Esophagus (tissue), 2 donors: Measurements from ENCODE around the gene TTLL3. TPM values are rescaled to one million over a fixed set of nuclear protein-coding genes. Genes with fewer than 3 reads are reported as not detected.

Experiments used
- H3K27ac ChIP-seq, 2 donors: one replicate each; pipeline ENCODE4 v1.5.1; 2013; ENCODE audit warnings: low read depth in 2 of 2, mild to moderate bottlenecking in 2 of 2, inconsistent platforms in 1 of 2, low read length in 1 of 2, moderate library complexity in 1 of 2
- H3K27me3 ChIP-seq, 2 donors: one replicate each; pipeline ENCODE4 v1.6.1; 2013; ENCODE audit warnings: low read length in 2 of 2, control low read depth in 1 of 2, mild to moderate bottlenecking in 1 of 2; ENCODE audit not compliant: insufficient read depth in 2 of 2, control insufficient read depth in 1 of 2
- H3K36me3 ChIP-seq, 2 donors: one replicate each; pipeline ENCODE4 v1.6.1; 2013; ENCODE audit warnings: low read length in 1 of 2; ENCODE audit not compliant: control insufficient read depth in 2 of 2, insufficient read depth in 2 of 2
- H3K4me1 ChIP-seq, 2 donors: one replicate each; pipeline ENCODE4 v1.6.1; 2013; ENCODE audit warnings: low read length in 1 of 2; ENCODE audit not compliant: control insufficient read depth in 2 of 2, insufficient read depth in 2 of 2
- H3K4me3 ChIP-seq, 2 donors: one replicate each; pipeline ENCODE4 v1.5.1; 2013; ENCODE audit warnings: low read length in 2 of 2, mild to moderate bottlenecking in 2 of 2, low read depth in 1 of 2, moderate library complexity in 1 of 2
- H3K9me3 ChIP-seq, 2 donors: one replicate each; pipeline ENCODE4 v1.6.1; 2013; ENCODE audit warnings: mild to moderate bottlenecking in 2 of 2, low read depth in 1 of 2, low read length in 1 of 2, moderate library complexity in 1 of 2; ENCODE audit not compliant: control insufficient read depth in 2 of 2, insufficient read depth in 1 of 2
- WGBS, 2 donors: extraction: QIAGEN DNeasy Blood & Tissue Kit; methylation state at CpG; one replicate each; pipeline ENCODE4 v1.1.7; 2013; 5-methylcytosine and 5-hydroxymethylcytosine counted together
- polyA plus RNA-seq, 2 donors: library from polyadenylated mRNA; stranded (reverse); fragments of 200-250 nt; gene quantifications; one replicate each; pipeline ENCODE4 v1.2.3, GENCODE V29; 2013
- donor health status: healthy with polysubstance abuse.
- donor health status: Bipolar disorder and iron deficiency.

Gene TTLL3
- polyA plus RNA-seq, result 10 to 100 TPM; 14.5 to 31.2 TPM

- Histone ChIP-seq H3K36me3 (peaks cover 13 to 19% of the 10 kb centered on the region in 2 donors), H3K4me1 (peaks cover 3 to 6% of the 10 kb centered on the region in 2 donors), H3K27ac (peak within 1 kb of the TSS; percentile 76 to 91), H3K4me3 (peak within 1 kb of the TSS; percentile 52 to 60), H3K9me3 (no peaks in the 10 kb centered on the region), H3K27me3 (no peaks in the 10 kb centered on the region)
- 1% methylated on average over 43 to 76 of the region's 76 CpGs for WGBS, 2 donors
These were observed at the start of gene TTLL3 for GRCh38 chr3:9809615-9810432. TTLL3 (plus strand) TSS chr3:9810262; CDS start chr3:9810662, 400 bp downstream.

DNA sequence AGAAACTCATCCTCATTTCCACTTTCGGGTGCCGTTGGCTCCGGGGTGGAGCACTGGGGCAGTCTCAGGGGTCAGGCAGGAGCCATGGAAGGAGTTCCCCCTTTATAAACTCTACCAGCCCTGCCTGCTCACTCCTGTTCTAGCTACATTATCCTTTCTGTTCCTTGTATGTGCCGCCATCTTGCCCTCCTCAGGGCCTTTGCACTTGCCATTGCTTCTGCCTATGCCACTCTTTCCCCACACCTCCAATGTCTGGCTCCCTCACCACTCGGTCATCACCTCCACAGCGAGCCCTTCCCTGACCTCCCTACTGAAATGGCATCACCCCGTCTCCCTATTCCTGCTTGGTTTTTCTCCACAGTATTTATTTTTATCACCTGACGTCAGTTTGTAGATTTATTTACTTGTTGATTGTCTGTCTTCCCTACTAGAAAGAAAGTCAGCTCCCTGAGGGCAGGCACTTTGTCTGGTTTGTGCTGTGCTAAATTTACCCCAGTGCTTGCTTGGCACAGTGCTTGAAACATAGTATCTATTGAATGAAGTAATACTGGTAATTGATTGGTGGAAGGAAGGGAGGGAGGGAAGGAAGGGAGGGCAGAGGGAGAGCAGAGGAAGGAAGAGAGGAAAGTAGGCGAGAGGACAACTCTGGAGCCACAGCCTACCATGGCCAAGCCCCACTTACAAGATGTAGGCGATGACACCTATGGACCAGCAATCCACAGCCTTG lies 49.1 kb upstream of the TTLL3 start:
- Histone ChIP-seq H3K27ac (no peak overlapping the region), H3K4me1 (peaks cover 2 to 3% of the 10 kb centered on the region in 2 donors), H3K9me3 (no peaks in the 10 kb centered on the region), H3K4me3 (no peak overlapping the region), H3K27me3 (no peaks in the 10 kb centered on the region), H3K36me3 (peaks cover 3 to 28% of the 10 kb centered on the region in 2 donors)
- WGBS, 2 donors, result 96% methylated on average over 10 of the region's 10 CpGs

DNA sequence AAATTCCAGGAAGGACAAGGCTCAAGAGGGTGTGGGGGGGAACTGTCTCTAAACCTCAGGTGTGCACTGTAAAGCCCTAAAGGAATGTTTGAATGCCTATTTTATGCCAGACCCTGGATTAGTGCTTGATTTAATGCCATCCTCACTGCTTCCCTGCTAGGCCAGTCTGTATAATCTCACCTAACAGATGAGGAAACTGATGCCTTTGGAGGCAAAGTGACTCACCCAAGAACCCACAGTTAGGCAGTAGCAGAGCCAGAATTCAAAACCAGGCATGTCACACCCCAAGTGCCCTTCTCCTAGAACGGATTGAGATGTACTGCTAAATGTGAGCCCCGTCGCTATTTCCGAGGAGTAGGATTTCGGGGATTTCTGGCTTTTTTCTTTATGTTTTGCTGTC lies 48.1 kb upstream of the TTLL3 start:
- no peaks in the 10 kb centered on the region for H3K9me3 ChIP-seq
- no peak overlapping the region for H3K27ac ChIP-seq
- H3K27me3 ChIP-seq, result no peaks in the 10 kb centered on the region
- WGBS, 2 donors, result 88 to 91% methylated on average over 5 of the region's 5 CpGs
- H3K36me3 ChIP-seq, result peaks cover 3 to 21% of the 10 kb centered on the region in 2 donors
- H3K4me3 ChIP-seq, result no peak overlapping the region
- H3K4me1 ChIP-seq, result peaks cover 2 to 3% of the 10 kb centered on the region in 2 donors

DNA sequence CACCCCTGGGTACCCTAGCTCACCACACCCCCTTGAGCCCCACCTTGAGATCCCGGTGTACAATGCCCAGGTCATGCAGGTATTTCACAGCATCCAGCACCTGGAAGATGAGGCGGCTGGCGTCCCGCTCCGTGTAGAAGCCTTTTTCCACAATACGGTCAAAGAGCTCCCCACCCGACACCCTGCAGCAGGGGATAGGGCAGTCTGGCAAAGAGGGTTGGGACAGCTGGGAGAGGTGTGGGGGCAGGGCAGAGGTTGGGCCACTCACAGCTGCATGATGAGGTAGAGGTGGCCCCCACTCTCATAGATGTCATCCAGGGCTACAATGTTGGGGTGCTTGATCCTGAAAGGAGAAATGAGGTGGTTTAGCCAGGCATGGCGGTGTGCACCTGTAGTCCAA lies 47.2 kb upstream of the TTLL3 start:
- no peak overlapping the region for H3K4me3 ChIP-seq
- 89 to 90% methylated on average over 8 of the region's 8 CpGs for WGBS, 2 donors
- peaks cover 3 to 13% of the 10 kb centered on the region in 2 donors for H3K36me3 ChIP-seq
- H3K27ac ChIP-seq, result no peak overlapping the region
- peaks cover 2 to 3% of the 10 kb centered on the region in 2 donors for H3K4me1 ChIP-seq
- H3K9me3 ChIP-seq, result no peaks in the 10 kb centered on the region
- no peaks in the 10 kb centered on the region for H3K27me3 ChIP-seq

GRCh38 chr3:9765865-9766264 lies 44.2 kb upstream of the TTLL3 start:
- Histone ChIP-seq H3K4me1 (peaks cover 2 to 12% of the 10 kb centered on the region in 2 donors), H3K4me3 (no peak overlapping the region), H3K9me3 (no peaks in the 10 kb centered on the region), H3K27ac (no peak overlapping the region), H3K27me3 (no peaks in the 10 kb centered on the region), H3K36me3 (peaks cover 0 to 9% of the 10 kb centered on the region in 2 donors)
- WGBS, 2 donors, result 89% methylated on average over 4 of the region's 4 CpGs

DNA sequence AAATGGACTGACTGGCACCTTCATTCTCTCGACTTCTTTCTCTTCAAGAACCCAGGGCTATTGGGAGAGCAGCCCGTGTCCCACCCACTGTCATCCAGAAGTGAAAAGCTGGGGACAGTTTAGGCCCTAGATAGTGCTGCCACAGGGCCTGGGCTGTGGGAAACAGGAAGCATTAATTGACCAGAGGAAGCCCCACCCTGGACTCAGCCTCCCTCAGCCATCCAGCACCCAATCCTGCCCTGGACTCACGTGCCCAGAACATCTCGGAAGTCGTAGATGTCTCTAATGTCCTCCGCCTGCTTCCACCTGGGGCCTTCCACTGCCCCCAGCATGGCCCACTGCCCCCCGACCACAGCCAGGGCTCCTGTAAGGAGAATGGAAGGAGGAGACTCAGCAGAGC lies 42.6 kb upstream of the TTLL3 start:
- Histone ChIP-seq H3K4me3 (no peak overlapping the region), H3K36me3 (peaks cover 0 to 5% of the 10 kb centered on the region in 2 donors), H3K27ac (peak overlapping the region in 1 of 2 donors; percentile 6), H3K4me1 (peaks cover 0 to 12% of the 10 kb centered on the region in 2 donors), H3K27me3 (no peaks in the 10 kb centered on the region), H3K9me3 (no peaks in the 10 kb centered on the region)
- WGBS, 2 donors, result 65 to 79% methylated on average over 7 of the region's 7 CpGs

- H3K4me1 ChIP-seq, result peaks cover 0 to 8% of the 10 kb centered on the region in 2 donors
- H3K27me3 ChIP-seq, result no peaks in the 10 kb centered on the region
- 65 to 73% methylated on average over 6 of the region's 6 CpGs for WGBS, 2 donors
- H3K9me3 ChIP-seq, result no peaks in the 10 kb centered on the region
- H3K36me3 ChIP-seq, result no peaks in the 10 kb centered on the region
- no peak overlapping the region for H3K27ac ChIP-seq
- no peak overlapping the region for H3K4me3 ChIP-seq
These were observed 41.8 kb upstream of the TTLL3 start for GRCh38 chr3:9768141-9768775.

GRCh38 chr3:9769012-9769411 lies 41.0 kb upstream of the TTLL3 start:
- WGBS, 2 donors, result 61 to 70% methylated on average over 5 of the region's 5 CpGs
- Histone ChIP-seq H3K27me3 (no peaks in the 10 kb centered on the region), H3K4me3 (peak overlapping the region; percentile 55 to 59), H3K27ac (peak overlapping the region in 1 of 2 donors; percentile 60), H3K4me1 (peaks cover 0 to 8% of the 10 kb centered on the region in 2 donors), H3K9me3 (no peaks in the 10 kb centered on the region), H3K36me3 (no peaks in the 10 kb centered on the region)

DNA sequence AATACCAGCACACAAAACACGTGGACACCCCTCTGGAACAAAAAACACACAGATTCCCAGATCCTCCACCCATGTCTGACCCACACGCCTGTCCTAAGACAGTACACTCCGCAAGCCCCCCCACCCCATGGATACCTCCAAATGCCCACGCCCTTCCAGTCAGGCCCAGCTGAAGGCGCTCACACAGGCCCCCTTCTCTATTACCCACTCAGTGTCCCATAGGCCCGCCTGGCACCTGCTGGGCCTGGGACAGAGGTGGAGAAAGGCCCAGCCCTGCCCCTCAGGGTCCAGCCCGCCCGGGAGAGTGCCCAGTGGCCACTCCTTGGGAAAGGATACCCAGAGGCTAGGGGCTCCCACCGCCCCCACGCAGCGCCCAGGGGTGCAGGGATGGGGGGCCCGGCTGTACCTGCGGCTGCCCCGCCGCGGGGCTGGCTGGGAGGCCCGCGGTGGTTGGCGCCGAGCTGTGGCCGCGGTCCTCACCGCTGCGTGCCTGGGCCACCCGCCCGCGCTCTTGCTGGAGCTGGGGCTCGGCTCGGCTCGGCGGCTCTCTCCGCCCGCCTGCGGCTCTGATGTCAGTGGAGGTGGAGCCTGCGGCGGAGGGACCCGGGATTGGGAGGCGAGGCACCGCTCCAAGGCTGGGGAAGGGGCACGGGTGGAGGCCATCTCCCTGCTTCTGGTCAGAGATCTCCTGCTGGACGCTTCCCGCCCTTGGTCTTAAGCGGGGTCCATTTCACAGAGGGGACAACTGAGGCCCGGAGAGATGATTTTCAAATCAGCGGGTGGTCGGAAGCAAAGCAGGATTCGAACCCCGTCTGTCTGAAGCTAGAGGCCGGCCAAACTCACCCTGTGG lies 40.4 kb upstream of the TTLL3 start, which contains the start of gene CAMK1:
CAMK1 (minus strand) TSS at position 522 of the 850 bp plus-strand sequence. CDS start 2,198 bp downstream, outside the sequence.
- peak within 1 kb of the TSS; percentile 60 to 78 for H3K27ac ChIP-seq
- H3K27me3 ChIP-seq, result no peaks in the 10 kb centered on the region
- whole genome bisulfite sequencing, 2 donors, result 3 to 6% methylated on average over 38 to 49 of the region's 49 CpGs
- H3K4me3 ChIP-seq, result peak within 1 kb of the TSS; percentile 55 to 59
- H3K36me3 ChIP-seq, result no peaks in the 10 kb centered on the region
- H3K9me3 ChIP-seq, result no peaks in the 10 kb centered on the region
- H3K4me1 ChIP-seq, result peaks cover 0 to 8% of the 10 kb centered on the region in 2 donors
